ENCODE measurements around the gene MRAP2. TPM values are rescaled to one million over a fixed set of nuclear protein-coding genes. Genes with fewer than 3 reads are reported as not detected.

The MRAP2 gene
- total RNA-seq, 1 donor: not detected

DNA sequence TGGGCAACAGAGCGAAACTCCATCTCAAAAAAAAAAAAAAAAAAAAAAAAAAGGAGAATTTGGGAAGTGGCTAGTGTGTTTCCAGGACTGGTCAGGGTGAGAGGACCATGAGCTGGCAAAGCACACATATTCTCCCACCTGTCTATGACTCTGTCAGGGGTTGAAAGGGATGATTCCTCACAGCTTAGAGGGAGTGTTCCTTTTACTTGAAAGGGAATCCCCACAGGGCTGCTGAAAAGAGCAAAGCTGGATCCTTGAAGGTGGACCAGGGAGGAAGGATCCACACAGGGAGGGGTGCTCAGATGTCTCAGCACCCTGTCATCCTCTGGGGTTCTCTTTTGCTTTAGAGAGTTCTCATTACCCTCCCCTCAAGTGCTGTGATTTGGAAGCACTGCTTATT is 13.2 kb downstream of the MRAP2 start:
- H3K4me3 ChIP-seq (ENCODE audit: low read depth, low read length): no peak overlapping the region
- no peak for DNase-seq (ENCODE audit: low read depth)
- TF ChIP-seq, protein P1, sequence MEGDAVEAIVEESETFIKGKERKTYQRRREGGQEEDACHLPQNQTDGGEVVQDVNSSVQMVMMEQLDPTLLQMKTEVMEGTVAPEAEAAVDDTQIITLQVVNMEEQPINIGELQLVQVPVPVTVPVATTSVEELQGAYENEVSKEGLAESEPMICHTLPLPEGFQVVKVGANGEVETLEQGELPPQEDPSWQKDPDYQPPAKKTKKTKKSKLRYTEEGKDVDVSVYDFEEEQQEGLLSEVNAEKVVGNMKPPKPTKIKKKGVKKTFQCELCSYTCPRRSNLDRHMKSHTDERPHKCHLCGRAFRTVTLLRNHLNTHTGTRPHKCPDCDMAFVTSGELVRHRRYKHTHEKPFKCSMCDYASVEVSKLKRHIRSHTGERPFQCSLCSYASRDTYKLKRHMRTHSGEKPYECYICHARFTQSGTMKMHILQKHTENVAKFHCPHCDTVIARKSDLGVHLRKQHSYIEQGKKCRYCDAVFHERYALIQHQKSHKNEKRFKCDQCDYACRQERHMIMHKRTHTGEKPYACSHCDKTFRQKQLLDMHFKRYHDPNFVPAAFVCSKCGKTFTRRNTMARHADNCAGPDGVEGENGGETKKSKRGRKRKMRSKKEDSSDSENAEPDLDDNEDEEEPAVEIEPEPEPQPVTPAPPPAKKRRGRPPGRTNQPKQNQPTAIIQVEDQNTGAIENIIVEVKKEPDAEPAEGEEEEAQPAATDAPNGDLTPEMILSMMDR (IDR thresholded peaks at IDR 0.05; ENCODE audit: insufficient read depth, low read depth, low read length): no peak

DNA sequence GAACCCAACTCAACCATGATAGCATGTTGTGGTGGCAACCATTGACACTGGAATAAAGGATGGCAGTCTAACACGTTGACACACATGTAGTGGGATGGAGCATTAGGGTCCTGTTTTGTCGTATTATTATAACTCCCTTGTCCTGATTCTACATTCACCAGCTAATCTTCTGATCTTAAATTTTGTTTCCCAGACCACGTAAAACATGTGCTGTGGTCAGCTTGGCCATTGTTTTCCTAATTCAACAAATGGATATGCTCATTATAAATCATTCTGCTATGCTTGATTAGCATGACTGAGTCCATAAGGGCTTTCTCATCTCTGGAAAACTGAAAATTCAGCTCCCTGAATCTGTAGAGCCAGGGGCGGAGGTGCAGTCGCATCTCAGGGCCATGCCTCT is 15.0 kb downstream of the MRAP2 start:
- no peak overlapping the region for H3K4me3 ChIP-seq (ENCODE audit: low read depth, low read length)
- no peak for DNase-seq (ENCODE audit: low read depth)
- TF ChIP-seq, protein P1 (IDR thresholded peaks at IDR 0.05; ENCODE audit: insufficient read depth, low read depth, low read length): no peak

DNA sequence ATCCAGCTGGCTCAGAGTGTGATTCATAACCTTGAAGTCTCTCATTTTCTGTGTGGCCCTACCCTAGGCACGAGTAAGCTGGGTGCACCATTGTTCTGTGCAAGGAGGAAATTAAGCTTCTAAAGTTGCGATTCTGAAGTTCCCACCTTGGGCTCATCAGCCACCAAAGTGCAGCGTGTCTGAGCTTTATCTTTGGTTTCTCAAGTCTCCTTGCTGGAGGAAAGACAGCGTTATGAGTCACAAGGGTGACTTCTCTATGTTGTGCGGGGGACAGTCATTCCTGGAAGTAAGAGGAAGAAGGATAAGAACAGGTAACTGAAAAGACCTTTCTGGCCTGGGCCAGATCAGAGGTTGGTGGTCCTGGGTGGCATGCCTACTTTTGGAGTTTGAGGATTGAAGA is 16.8 kb downstream of the MRAP2 start:
- H3K4me3 ChIP-seq (ENCODE audit: low read depth, low read length): no peak overlapping the region
- TF ChIP-seq, protein P1 (IDR thresholded peaks at IDR 0.05; ENCODE audit: insufficient read depth, low read depth, low read length): no peak
- no peak for DNase-seq (ENCODE audit: low read depth)

DNA sequence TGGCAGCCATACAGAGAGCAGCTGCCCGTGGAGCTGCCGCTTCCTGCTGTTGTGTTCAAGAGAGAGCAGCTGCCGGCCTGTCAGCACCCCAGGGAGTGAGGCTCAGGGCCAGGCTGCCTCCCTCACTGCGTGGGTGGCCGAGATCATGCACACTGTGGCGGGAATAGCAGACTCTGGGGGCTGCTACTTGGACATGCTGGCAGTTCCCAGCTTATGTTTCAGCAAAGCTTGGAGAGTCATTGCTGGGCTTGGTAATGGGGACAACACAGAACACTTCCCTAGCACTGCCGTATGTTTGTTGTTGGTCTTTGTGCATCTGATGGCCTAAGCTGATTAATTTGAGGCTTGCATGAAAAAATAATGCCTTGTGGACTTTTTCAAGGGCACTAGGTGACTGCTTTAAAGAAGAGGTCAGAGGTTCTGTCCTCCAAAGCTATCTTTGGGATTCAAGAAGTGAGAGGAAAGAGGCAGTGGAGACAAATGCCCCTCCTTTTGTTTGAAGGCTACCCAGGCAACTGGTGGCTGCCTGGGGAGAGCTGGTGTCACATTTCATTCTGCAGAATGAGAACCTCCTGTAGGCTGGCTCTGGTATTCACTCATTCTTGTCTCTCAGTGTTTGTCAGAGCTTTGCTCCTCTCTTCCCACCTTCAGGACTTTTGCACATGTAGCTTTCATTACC is 18.8 kb downstream of the MRAP2 start:
- DNase-seq (ENCODE audit: low read depth): peak; percentile 24
- H3K4me3 ChIP-seq (ENCODE audit: low read depth, low read length): no peak overlapping the region
- TF ChIP-seq, protein P1 (IDR thresholded peaks at IDR 0.05; ENCODE audit: insufficient read depth, low read depth, low read length): no peak

DNA sequence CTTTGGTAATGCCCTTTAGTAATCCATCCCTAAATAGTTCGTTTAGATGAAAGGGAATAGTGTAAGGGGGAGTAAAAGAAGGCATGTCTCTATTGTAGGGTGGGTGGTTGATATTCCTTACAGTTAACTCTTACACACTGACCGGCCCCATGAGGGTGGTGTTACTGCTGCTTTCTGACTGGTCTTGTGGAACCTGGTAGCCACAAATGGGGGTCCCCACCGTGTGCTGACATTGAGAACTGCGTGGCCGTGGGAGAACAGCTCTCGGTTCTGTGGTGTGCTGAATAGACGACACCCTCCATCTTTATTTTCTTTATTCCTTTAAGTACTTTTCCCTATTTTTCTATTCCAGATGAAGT is 19.3 kb downstream of the MRAP2 start:
- no peak for DNase-seq (ENCODE audit: low read depth)
- no peak overlapping the region for H3K4me3 ChIP-seq (ENCODE audit: low read depth, low read length)
- TF ChIP-seq, protein P1 (IDR thresholded peaks at IDR 0.05; ENCODE audit: insufficient read depth, low read depth, low read length): no peak

DNA sequence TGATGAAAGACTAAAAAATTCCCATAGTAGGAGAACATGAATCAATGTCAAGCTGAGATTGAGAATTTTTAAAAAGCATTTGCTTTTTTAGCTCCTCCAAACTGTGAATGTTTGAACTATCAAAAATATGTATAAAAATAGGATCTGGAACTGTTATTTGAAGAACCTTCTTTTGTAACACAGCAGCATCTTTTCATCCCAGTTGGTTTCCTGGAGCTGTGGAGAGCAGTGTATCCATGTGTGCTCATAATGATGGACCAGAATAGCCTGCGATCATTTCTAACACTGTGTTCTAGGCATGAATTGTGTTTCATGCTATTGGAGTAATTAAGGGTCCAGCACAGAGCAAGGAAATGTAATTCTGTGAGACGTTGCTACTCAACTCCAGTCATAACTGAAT is 22.1 kb downstream of the MRAP2 start:
- no peak overlapping the region for H3K4me3 ChIP-seq (ENCODE audit: low read depth, low read length)
- DNase-seq (ENCODE audit: low read depth): no peak
- TF ChIP-seq, protein P1 (IDR thresholded peaks at IDR 0.05; ENCODE audit: insufficient read depth, low read depth, low read length): no peak

DNA sequence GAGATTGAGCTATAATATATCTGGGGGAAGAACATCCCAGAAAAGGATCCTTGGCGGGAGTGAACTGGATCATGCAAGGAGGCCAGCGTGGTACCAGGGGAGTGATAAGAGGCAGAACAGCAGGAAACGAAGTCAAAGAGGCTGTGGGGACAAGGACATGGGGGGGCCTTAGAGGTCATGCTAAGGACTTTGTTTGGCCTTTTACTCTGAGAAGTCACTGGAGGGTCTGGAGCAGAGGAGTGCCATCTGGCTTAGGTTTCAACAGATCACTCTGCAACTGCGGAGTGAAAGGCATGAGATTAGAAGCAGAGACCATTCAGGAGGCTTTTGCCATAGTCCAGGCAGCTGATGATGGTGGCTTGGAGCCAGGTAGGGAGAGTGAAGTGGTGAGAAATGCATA is 24.3 kb downstream of the MRAP2 start:
- H3K4me3 ChIP-seq (ENCODE audit: low read depth, low read length): no peak overlapping the region
- no peak for DNase-seq (ENCODE audit: low read depth)
- TF ChIP-seq, protein P1 (IDR thresholded peaks at IDR 0.05; ENCODE audit: insufficient read depth, low read depth, low read length): no peak

Data from fibroblast of villous mesenchyme (primary cell).